Activated naive CD4-positive, alpha-beta T cell treated with anti-CD3 and anti-CD28 coated beads, Interleukin-2, amount 10 ng/mL, durations not matched to agents 5 hours and 36 hours (primary cell): Measurements from ENCODE around the gene LCE7A. TPM values are rescaled to one million over a fixed set of nuclear protein-coding genes. Genes with fewer than 3 reads are reported as not detected.

ENCODE experiments used
- total RNA-seq, 2 experiments: library from RNA; stranded (reverse); gene quantifications; one replicate each; pipeline ENCODE4 v1.2.3, GENCODE V29; 2021

The LCE7A gene
- total RNA-seq = not detected

DNA sequence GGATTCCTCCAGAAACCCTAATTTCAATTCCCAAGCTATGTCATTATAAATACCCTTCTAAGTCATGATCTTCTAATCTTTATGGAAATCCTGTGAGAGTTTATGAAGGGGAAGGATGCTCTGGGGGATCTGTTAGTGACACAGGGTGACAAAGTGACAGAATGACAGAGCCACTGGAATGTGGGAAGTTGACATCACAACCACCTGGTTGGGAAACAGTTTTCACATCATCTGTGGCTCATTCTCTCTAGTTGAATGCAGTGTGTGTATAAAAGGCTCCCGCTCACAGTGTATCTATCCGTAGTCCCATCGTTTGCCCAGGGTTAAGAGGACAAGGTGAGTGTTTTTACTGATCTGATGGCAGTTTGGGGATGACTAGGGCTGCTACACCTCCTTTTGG is at the start of gene LCE7A:
Gene LCE7A, plus strand, starts transcription at position 301 of the 400 bp plus-strand sequence. CDS start 702 bp downstream, outside the sequence.

DNA sequence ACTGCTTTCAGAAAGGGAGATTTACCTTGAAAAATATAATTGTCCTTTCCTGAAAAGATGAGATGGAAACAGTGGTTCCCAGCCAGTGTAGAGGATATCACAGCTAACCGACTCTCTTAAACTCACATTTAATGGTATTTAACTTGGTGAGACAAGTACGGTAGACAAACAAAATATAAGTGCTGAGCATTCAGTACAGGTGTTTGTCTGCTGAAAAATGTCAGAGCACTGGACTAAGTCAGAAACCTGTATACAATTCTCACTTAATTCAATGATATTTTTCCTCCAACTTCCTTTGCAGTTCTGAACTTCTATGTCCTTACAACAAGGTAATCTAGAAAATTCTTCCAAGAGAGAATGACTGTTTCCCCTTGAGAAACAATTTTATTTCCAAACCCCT is 48.1 kb upstream of the LCE7A start, which contains the start of gene LCE1B:
Gene LCE1B, plus strand, starts transcription at position 301 of the 400 bp plus-strand sequence. CDS start 476 bp downstream, outside the sequence.

GRCh38 chr1:152827173-152827572 is 32.6 kb upstream of the LCE7A start, which contains the start of gene LCE1A:
LCE1A (plus strand) TSS chr1:152827473; CDS start chr1:152827473, 0 bp downstream.

DNA sequence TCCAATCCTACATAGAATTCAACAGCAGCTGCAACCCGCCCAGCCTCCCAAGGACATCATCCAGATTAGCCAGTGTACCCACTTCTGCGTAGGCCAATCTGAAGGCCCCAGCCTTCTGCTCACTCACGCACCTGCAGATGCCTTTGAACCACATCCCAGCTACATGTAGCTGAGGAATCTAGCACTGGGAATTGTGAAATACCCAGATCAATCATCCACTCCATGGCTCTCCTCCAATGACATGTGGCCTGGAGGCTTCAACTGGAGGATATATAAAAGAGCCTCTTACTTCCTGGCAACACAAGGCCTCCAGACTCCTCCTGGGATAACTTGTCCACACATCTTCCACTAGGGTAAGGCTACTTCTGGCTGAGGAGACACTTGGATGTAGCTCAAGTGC is 17.2 kb upstream of the LCE7A start, which contains the start of gene LCE6A:
Gene LCE6A, plus strand, starts transcription at position 301 of the 400 bp plus-strand sequence. CDS start 665 bp downstream, outside the sequence.

GRCh38 chr1:152878042-152878441 is 18.2 kb downstream of the LCE7A start, which contains the start of gene SMCP:
SMCP (plus strand) TSS chr1:152878322; CDS start chr1:152884423, 6,101 bp downstream.

DNA sequence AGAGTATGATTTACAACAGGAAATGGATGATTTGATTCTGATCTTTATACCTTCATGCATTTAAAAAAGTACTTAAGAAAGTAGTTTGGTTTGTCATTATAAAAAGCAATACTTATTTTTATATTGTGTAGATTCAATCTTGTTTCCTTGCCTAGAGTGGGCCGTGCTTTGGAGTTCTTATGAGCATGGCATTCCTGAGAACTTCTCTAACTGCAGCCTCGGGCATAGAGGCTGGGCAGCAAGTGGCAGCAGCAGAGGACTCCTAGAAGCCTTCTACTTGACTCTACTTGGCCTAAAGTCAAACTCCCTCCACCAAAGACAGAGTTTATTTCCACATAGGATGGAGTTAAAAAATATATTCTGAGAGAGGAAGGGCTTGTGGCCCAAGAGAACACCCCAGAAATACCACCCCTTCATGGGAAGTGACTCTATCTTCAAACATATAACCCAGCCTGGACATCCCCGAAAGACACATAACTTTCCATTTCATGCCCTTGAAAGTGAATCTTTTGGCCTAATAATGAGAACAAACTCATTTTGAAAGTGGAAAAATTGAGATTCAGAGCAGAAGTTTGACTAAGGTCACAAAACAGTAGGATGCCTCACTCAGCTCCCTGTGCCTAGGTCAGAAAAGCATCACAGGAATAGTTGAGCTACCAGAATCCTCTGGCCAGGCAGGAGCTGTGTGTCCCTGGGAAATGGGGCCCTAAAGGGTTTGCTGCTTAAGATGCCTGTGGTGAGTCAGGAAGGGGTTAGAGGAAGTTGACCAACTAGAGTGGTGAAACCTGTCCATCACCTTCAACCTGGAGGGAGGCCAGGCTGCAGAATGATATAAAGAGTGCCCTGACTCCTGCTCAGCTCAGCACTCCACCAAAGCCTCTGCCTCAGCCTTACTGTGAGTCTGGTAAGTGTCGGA is 48.1 kb downstream of the LCE7A start, which contains the start of gene IVL:
Gene IVL, plus strand, starts transcription at position 861 of the 916 bp plus-strand sequence. CDS start 1,252 bp downstream, outside the sequence.

Other genes with a start within 250 kb of the LCE7A start
- not detected for gene LCE3B, start 246.2 kb upstream of the LCE7A start, total RNA-seq
- gene LCE3A, start 236.9 kb upstream of the LCE7A start, total RNA-seq = not detected
- gene LCE2D, start 196.6 kb upstream of the LCE7A start, total RNA-seq = not detected
- gene LCE2C, start 184.7 kb upstream of the LCE7A start, total RNA-seq = not detected
- gene LCE2B, start 173.9 kb upstream of the LCE7A start, total RNA-seq = not detected
- not detected for gene LCE2A, start 161.7 kb upstream of the LCE7A start, total RNA-seq
- not detected for gene LCE4A, start 151.8 kb upstream of the LCE7A start, total RNA-seq
- gene KPRP, start 102.0 kb upstream of the LCE7A start, total RNA-seq = not detected
- not detected for gene LCE1F, start 84.9 kb upstream of the LCE7A start, total RNA-seq
- gene LCE1E, start 73.7 kb upstream of the LCE7A start, total RNA-seq = not detected
- gene LCE1D, start 63.3 kb upstream of the LCE7A start, total RNA-seq = not detected
- gene LCE1C, start 53.3 kb upstream of the LCE7A start, total RNA-seq = not detected
- not detected for gene LCE1B, start 48.0 kb upstream of the LCE7A start, total RNA-seq
- gene LCE1A, start 32.5 kb upstream of the LCE7A start, total RNA-seq = not detected
- not detected for gene LCE6A, start 17.1 kb upstream of the LCE7A start, total RNA-seq
- not detected for gene SMCP, start 18.3 kb downstream of the LCE7A start, total RNA-seq
- not detected for gene IVL, start 48.5 kb downstream of the LCE7A start, total RNA-seq
- not detected for gene SPRR5, start 87.2 kb downstream of the LCE7A start, total RNA-seq
- gene SPRR4, start 110.7 kb downstream of the LCE7A start, total RNA-seq = not detected
- not detected for gene SPRR1A, start 124.1 kb downstream of the LCE7A start, total RNA-seq
- gene SPRR3, start 141.8 kb downstream of the LCE7A start, total RNA-seq = not detected
- not detected for gene SPRR1B, start 171.2 kb downstream of the LCE7A start, total RNA-seq
- not detected for gene SPRR2D, start 181.1 kb downstream of the LCE7A start, total RNA-seq
- not detected for gene SPRR2A, start 197.5 kb downstream of the LCE7A start, total RNA-seq
- gene SPRR2B, start 211.6 kb downstream of the LCE7A start, total RNA-seq = not detected
- gene SPRR2E, start 234.5 kb downstream of the LCE7A start, total RNA-seq = not detected